Right atrium auricular region (tissue), 2 donors: ENCODE data around the gene ZSCAN31. TPM values are rescaled to one million over a fixed set of nuclear protein-coding genes. Genes with fewer than 3 reads are reported as not detected.
"Not testable (repeated sequence)": the region's sequence is repeated elsewhere in the genome, so short reads cannot be mapped to it uniquely, and the experiment has no call there.

ENCODE experiments used
- DNase-seq: peaks from one replicate; pipeline ENCODE4 v3.0.0-alpha.2; 2019; ENCODE audit warnings: low spot score
- H3K27ac ChIP-seq, 2 donors: fragments of 200-600 bp; sonication (generic); 1 replicate in 1 of 2; 2 replicates in 1 of 2; pipeline ENCODE4 v1.5.1; 2016 to 2019
- H3K27me3 ChIP-seq, 2 donors: fragments of 200-600 bp; sonication (generic); one replicate each; pipeline versions ENCODE4 v1.5.1 to v1.6.0; 2017 to 2019
- H3K36me3 ChIP-seq: fragments of 200-600 bp; sonication (generic); one replicate; pipeline ENCODE4 v1.5.1; 2016
- H3K4me1 ChIP-seq, 2 donors: fragments of 200-600 bp; sonication (generic); one replicate each; pipeline versions ENCODE4 v1.5.1 to v1.6.0; 2017 to 2019
- H3K4me3 ChIP-seq, 2 donors: fragments of 200-600 bp; sonication (generic); 1 replicate in 1 of 2; 2 replicates in 1 of 2; pipeline ENCODE4 v1.5.1; 2017 to 2019; ENCODE audit warnings: mild to moderate bottlenecking in 1 of 2, moderate library complexity in 1 of 2
- H3K9me3 ChIP-seq, 2 donors: fragments of 200-600 bp; sonication (generic); one replicate each; pipeline ENCODE4 v1.5.1; 2019
- total RNA-seq, 2 donors: library from RNA; depleted of rRNA; stranded (reverse); fragments of >200 nt; gene quantifications; one replicate each; pipeline ENCODE4 v1.1.0, GENCODE V29; 2016
- TF ChIP-seq, protein P1 (sequence below), 2 donors: fragments of 200-600 bp; sonication (generic); IDR thresholded peaks; one replicate each; pipeline ENCODE4 v1.5.1; 2019; ENCODE audit warnings: antibody characterized with exemption in 2 of 2

ZSCAN31 gene
- total RNA-seq, 2 donors from 2014 or later = 9.9 to 14.5 TPM

DNA sequence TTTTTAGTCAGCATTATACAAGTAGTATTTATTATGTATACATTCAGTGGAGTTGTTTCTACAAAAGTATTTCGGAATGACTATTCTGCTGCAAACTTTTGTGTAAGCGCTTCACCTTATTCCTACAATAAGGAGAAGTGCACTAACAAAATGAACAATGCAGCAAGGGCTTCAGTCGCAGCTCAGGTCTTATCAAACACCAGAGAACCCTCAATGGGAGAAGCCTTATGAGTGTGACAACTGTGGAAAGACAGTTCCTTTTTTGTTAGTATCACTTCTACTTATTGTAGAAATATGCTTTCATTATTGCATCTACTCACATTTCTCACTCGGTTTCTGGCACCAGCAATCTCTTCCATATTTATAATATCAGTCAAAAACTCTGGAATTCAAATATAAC is 32.6 kb upstream of the ZSCAN31 start:
- no peaks in the 10 kb centered on the region for H3K9me3 ChIP-seq
- TF ChIP-seq, protein P1, sequence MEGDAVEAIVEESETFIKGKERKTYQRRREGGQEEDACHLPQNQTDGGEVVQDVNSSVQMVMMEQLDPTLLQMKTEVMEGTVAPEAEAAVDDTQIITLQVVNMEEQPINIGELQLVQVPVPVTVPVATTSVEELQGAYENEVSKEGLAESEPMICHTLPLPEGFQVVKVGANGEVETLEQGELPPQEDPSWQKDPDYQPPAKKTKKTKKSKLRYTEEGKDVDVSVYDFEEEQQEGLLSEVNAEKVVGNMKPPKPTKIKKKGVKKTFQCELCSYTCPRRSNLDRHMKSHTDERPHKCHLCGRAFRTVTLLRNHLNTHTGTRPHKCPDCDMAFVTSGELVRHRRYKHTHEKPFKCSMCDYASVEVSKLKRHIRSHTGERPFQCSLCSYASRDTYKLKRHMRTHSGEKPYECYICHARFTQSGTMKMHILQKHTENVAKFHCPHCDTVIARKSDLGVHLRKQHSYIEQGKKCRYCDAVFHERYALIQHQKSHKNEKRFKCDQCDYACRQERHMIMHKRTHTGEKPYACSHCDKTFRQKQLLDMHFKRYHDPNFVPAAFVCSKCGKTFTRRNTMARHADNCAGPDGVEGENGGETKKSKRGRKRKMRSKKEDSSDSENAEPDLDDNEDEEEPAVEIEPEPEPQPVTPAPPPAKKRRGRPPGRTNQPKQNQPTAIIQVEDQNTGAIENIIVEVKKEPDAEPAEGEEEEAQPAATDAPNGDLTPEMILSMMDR (IDR thresholded peaks at IDR 0.05) = no peak
- no peak for DNase-seq
- no peaks in the 10 kb centered on the region for H3K4me1 ChIP-seq
- no peak overlapping the region for H3K27ac ChIP-seq
- H3K36me3 ChIP-seq = peaks cover 27% of the 10 kb centered on the region
- H3K4me3 ChIP-seq = no peak overlapping the region
- H3K27me3 ChIP-seq = no peaks in the 10 kb centered on the region

DNA sequence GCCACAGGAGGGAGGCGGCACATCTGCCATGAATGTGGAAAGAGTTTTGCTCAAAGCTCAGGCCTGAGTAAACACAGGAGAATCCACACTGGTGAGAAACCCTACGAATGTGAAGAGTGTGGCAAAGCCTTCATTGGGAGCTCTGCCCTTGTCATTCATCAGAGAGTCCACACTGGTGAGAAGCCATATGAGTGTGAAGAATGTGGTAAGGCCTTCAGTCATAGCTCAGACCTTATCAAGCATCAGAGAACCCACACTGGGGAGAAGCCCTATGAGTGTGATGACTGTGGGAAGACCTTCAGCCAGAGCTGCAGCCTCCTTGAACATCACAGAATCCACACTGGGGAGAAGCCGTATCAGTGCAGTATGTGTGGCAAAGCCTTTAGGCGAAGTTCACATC is 29.6 kb upstream of the ZSCAN31 start:
- not testable (repeated sequence) for H3K4me3 ChIP-seq, H3K4me1 ChIP-seq, DNase-seq, H3K9me3 ChIP-seq, H3K27me3 ChIP-seq, H3K27ac ChIP-seq
- peaks cover 40% of the 10 kb centered on the region for H3K36me3 ChIP-seq

DNA sequence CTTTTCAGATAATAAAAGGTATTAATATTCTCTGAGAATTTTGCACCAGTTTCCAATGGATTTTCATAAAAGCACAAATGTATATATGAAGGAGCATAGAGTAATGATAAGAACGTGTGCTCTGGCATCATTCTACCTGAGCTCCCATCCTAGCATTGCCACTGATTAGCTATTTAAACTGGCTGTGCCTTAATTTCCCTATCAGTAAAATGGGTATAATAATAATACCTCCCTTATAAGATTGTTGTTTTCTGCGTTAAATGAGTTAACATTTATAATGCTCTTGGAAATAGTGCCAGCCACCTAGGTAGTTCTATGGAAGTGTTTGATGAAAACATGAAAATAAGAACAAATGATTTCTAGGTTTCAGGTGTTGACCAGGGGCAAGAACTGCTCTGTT is 25.0 kb upstream of the ZSCAN31 start:
- no peak overlapping the region for H3K4me3 ChIP-seq
- no peak for DNase-seq
- TF ChIP-seq, protein P1 (IDR thresholded peaks at IDR 0.05) = no peak
- H3K27me3 ChIP-seq = no peaks in the 10 kb centered on the region
- H3K4me1 ChIP-seq = peaks cover 0 to 6% of the 10 kb centered on the region in 2 donors
- no peaks in the 10 kb centered on the region for H3K9me3 ChIP-seq
- no peak overlapping the region for H3K27ac ChIP-seq
- H3K36me3 ChIP-seq = peaks cover 32% of the 10 kb centered on the region

DNA sequence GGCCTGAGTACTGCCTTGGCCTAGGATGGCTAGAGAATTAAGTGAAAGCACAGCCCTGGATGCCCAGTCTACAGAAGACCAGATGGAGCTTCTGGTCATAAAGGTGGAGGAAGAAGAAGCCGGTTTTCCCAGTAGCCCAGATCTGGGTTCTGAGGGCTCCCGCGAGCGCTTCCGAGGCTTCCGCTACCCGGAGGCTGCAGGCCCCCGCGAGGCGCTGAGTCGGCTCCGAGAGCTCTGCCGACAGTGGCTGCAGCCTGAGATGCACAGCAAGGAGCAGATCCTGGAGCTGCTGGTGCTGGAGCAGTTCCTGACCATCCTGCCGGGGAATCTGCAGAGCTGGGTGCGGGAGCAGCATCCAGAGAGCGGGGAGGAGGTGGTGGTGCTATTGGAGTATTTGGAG is 23.6 kb upstream of the ZSCAN31 start:
- Histone ChIP-seq H3K36me3 (peaks cover 20% of the 10 kb centered on the region), H3K4me1 (peaks cover 0 to 17% of the 10 kb centered on the region in 2 donors)
- not testable (repeated sequence) for DNase-seq, H3K4me3 ChIP-seq, H3K27ac ChIP-seq, H3K27me3 ChIP-seq, H3K9me3 ChIP-seq

DNA sequence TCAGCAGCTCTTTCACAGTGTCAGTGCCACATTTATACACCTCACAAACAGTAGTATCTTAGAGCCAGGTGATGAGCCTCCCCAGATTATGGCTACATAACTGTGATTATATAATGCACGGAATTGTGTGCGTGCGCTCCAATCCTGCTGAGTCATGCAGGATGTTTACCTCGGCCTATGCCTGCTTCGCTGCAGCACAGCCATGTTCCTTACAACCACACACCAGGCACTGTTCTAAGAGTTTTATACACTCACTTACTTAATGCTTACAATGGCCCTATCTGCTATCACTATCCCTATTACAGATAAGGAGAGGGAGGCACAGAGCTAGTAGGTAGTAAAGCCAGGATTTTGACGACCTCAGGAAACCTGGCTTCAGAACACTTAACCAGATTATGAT is 21.1 kb upstream of the ZSCAN31 start:
- no peak overlapping the region for H3K4me3 ChIP-seq
- TF ChIP-seq, protein P1 (IDR thresholded peaks at IDR 0.05) = no peak
- no peak overlapping the region for H3K27ac ChIP-seq
- H3K36me3 ChIP-seq = peaks cover under 1% of the 10 kb centered on the region
- H3K9me3 ChIP-seq = no peaks in the 10 kb centered on the region
- H3K27me3 ChIP-seq = no peaks in the 10 kb centered on the region
- no peak for DNase-seq
- H3K4me1 ChIP-seq = peaks cover 0 to 22% of the 10 kb centered on the region in 2 donors

DNA sequence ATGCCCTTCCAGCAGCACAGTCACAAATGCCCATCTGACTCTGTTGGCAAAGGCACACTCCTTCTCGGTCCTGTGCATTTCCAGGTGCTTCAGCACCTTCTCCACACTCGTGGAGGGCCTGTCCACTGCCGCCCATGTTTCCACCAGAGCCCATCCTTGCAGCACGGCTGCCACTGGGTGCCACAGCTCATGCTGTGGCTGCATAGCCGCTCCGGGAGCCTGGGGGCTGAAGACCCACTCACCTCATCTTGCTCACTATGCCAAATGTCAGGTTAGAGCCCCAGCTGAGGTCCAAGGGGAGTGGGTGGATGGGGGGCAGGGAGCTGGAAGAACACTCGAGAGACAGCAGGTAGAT is 20.7 kb upstream of the ZSCAN31 start:
- Histone ChIP-seq H3K27me3 (no peaks in the 10 kb centered on the region), H3K4me3 (no peak overlapping the region), H3K27ac (peak overlapping the region; percentile 82 to 84), H3K4me1 (peaks cover 0 to 22% of the 10 kb centered on the region in 2 donors), H3K36me3 (no peaks in the 10 kb centered on the region), H3K9me3 (no peaks in the 10 kb centered on the region)
- no peak for DNase-seq
- TF ChIP-seq, protein P1 (IDR thresholded peaks at IDR 0.05) = no peak
